DOHH2 (cell line): ENCODE measurements around the gene RASGEF1C.

ENCODE experiments used
- H3F3A ChIP-seq: fragments of 200-600 bp; sonication (generic), shearing (Covaris generic); 2 replicates; pipeline ENCODE4 v1.6.0; 2016; ENCODE audit warnings: antibody characterized with exemption, mild to moderate bottlenecking; ENCODE audit not compliant: control insufficient read depth, insufficient read depth
- H3K27ac ChIP-seq: fragments of 200-600 bp; sonication (generic); 2 replicates; pipeline ENCODE4 v1.5.1; 2014; ENCODE audit warnings: low read depth, mild to moderate bottlenecking, low read length, moderate library complexity
- H3K27me3 ChIP-seq: fragments of 200-600 bp; sonication (generic); 2 replicates; pipeline ENCODE4 v1.6.1; 2014; ENCODE audit warnings: mild to moderate bottlenecking, low read length, mixed read lengths; ENCODE audit not compliant: control insufficient read depth
- H3K36me3 ChIP-seq: fragments of 200-600 bp; sonication (generic); 2 replicates; pipeline ENCODE4 v1.6.1; 2014; ENCODE audit warnings: mild to moderate bottlenecking, low read length, moderate library complexity, mixed read lengths; ENCODE audit not compliant: control insufficient read depth
- H3K4me1 ChIP-seq: fragments of 200-600 bp; sonication (generic); 2 replicates; pipeline ENCODE4 v1.6.1; 2014; ENCODE audit warnings: mild to moderate bottlenecking, low read length, mixed read lengths; ENCODE audit not compliant: control insufficient read depth
- H3K4me2 ChIP-seq: fragments of 200-600 bp; sonication (generic); 2 replicates; pipeline ENCODE4 v1.6.0; 2014; ENCODE audit warnings: mild to moderate bottlenecking, low read length, moderate library complexity
- H3K4me3 ChIP-seq: fragments of 200-600 bp; sonication (generic); 2 replicates; pipeline ENCODE4 v1.5.1; 2014; ENCODE audit warnings: mild to moderate bottlenecking, low read length, mixed read lengths
- H3K79me2 ChIP-seq: fragments of 200-600 bp; sonication (generic); 2 replicates; pipeline ENCODE4 v1.6.1; 2014; ENCODE audit warnings: mild to moderate bottlenecking, low read length, mixed read lengths; ENCODE audit not compliant: control insufficient read depth
- H3K9me2 ChIP-seq: fragments of 200-600 bp; sonication (generic); replicated peaks from 2 replicates; pipeline ENCODE4 v1.6.1; 2014; ENCODE audit warnings: mild to moderate bottlenecking, low read length, mixed read lengths; ENCODE audit not compliant: control insufficient read depth
- H3K9me3 ChIP-seq: fragments of 200-600 bp; sonication (generic); 2 replicates; pipeline ENCODE4 v1.6.1; 2014; ENCODE audit warnings: antibody characterized with exemption, low read length, mixed read lengths; ENCODE audit not compliant: control insufficient read depth, insufficient read depth
- H4K20me1 ChIP-seq: fragments of 200-600 bp; sonication (generic); 2 replicates; pipeline ENCODE4 v1.6.0; 2014; ENCODE audit warnings: low read depth, mild to moderate bottlenecking, antibody characterized with exemption, low read length, moderate library complexity; ENCODE audit not compliant: control insufficient read depth, insufficient read depth
- CTCF ChIP-seq: fragments of 200-600 bp; sonication (generic); IDR thresholded peaks from one replicate; pipeline ENCODE4 v1.5.1; 2014; ENCODE audit warnings: antibody characterized with exemption, mild to moderate bottlenecking, low read depth, low read length; ENCODE audit not compliant: poor library complexity, severe bottlenecking
- EZH2phosphoT487 ChIP-seq: fragments of 200-600 bp; sonication (generic); IDR thresholded peaks from 2 replicates; pipeline ENCODE4 v1.6.1; 2017; ENCODE audit warnings: borderline replicate concordance, mild to moderate bottlenecking, antibody characterized with exemption, low read length, moderate library complexity, mixed read lengths

Gene RASGEF1C

GRCh38 chr5:180230017-180230416 is 21.0 kb upstream of the RASGEF1C start:
- TF ChIP-seq CTCF (no peak), EZH2phosphoT487 (no peak)
- Histone ChIP-seq H3K27ac (no peak overlapping the region), H3K9me3 (no peaks in the 10 kb centered on the region), H3K4me1 (no peaks in the 10 kb centered on the region), H3K27me3 (no peaks in the 10 kb centered on the region), H3K9me2 (no peaks in the 10 kb centered on the region), H3K4me3 (no peak overlapping the region), H3K4me2 (no peak overlapping the region), H3K79me2 (no peaks in the 10 kb centered on the region), H3F3A (no peaks in the 10 kb centered on the region), H4K20me1 (no peaks in the 10 kb centered on the region), H3K36me3 (no peaks in the 10 kb centered on the region; the same call in 1 of the 2 replicates)

GRCh38 chr5:180222056-180222455 is 13.0 kb upstream of the RASGEF1C start:
- H3K4me1 ChIP-seq = no peaks in the 10 kb centered on the region
- H3K36me3 ChIP-seq = no peaks in the 10 kb centered on the region
- H3K4me2 ChIP-seq = no peak overlapping the region
- TF ChIP-seq CTCF (no peak), EZH2phosphoT487 (no peak)
- H3K79me2 ChIP-seq = no peaks in the 10 kb centered on the region
- no peaks in the 10 kb centered on the region for H3K27me3 ChIP-seq
- no peaks in the 10 kb centered on the region for H4K20me1 ChIP-seq
- no peaks in the 10 kb centered on the region for H3F3A ChIP-seq
- no peak overlapping the region for H3K27ac ChIP-seq
- no peaks in the 10 kb centered on the region for H3K9me2 ChIP-seq
- no peaks in the 10 kb centered on the region for H3K9me3 ChIP-seq
- H3K4me3 ChIP-seq = no peak overlapping the region

GRCh38 chr5:180217797-180218196 is 8.8 kb upstream of the RASGEF1C start:
- Histone ChIP-seq H3K79me2 (no peaks in the 10 kb centered on the region), H3K4me2 (no peak overlapping the region), H3F3A (no peaks in the 10 kb centered on the region), H3K4me1 (no peaks in the 10 kb centered on the region), H3K9me3 (no peaks in the 10 kb centered on the region), H3K9me2 (no peaks in the 10 kb centered on the region), H4K20me1 (no peaks in the 10 kb centered on the region), H3K36me3 (no peaks in the 10 kb centered on the region), H3K27ac (no peak overlapping the region), H3K4me3 (no peak overlapping the region), H3K27me3 (no peaks in the 10 kb centered on the region)
- no peak for TF ChIP-seq CTCF
